Stimulated activated naive CD8-positive, alpha-beta T cell treated with anti-CD3 and anti-CD28 coated beads, Interleukin-15, amount 100 ng/mL, for 72 hours (primary cell): ENCODE results near the gene PLEKHO1.
A peak's percentile ranks its signal among the peaks of the same experiment; 100 is the strongest.

ENCODE experiments used
- ATAC-seq: fragments of 150-1000 bp; cut with Tn5 transposase; 2 replicates; pipeline ENCODE4 v1.10.0; 2021; ENCODE audit warnings: mild to moderate bottlenecking, moderate library complexity
- DNase-seq, 2 donors: peaks; one replicate each; pipeline ENCODE4 v3.0.0; 2021 to 2022
- H3K27ac Mint-ChIP-seq, 2 donors: one replicate each; pipeline ENCODE4 v1.8.0; 2022; ENCODE audit warnings: mild to moderate bottlenecking in 2 of 2, mixed read lengths in 2 of 2, moderate library complexity in 2 of 2
- H3K27me3 Mint-ChIP-seq: one replicate; pipeline ENCODE4 v1.8.0; 2022; ENCODE audit warnings: mixed read lengths
- H3K4me1 Mint-ChIP-seq: one replicate; pipeline ENCODE4 v1.8.0; 2022; ENCODE audit warnings: mild to moderate bottlenecking, mixed read lengths
- H3K4me3 Mint-ChIP-seq, 2 donors: one replicate each; pipeline ENCODE4 v1.8.0; 2022; ENCODE audit warnings: mild to moderate bottlenecking in 2 of 2, mixed read lengths in 2 of 2, moderate library complexity in 1 of 2
- H3K9me3 Mint-ChIP-seq, 2 donors: one replicate each; pipeline ENCODE4 v1.8.0; 2022; ENCODE audit warnings: mixed read lengths in 2 of 2

Gene PLEKHO1

DNA sequence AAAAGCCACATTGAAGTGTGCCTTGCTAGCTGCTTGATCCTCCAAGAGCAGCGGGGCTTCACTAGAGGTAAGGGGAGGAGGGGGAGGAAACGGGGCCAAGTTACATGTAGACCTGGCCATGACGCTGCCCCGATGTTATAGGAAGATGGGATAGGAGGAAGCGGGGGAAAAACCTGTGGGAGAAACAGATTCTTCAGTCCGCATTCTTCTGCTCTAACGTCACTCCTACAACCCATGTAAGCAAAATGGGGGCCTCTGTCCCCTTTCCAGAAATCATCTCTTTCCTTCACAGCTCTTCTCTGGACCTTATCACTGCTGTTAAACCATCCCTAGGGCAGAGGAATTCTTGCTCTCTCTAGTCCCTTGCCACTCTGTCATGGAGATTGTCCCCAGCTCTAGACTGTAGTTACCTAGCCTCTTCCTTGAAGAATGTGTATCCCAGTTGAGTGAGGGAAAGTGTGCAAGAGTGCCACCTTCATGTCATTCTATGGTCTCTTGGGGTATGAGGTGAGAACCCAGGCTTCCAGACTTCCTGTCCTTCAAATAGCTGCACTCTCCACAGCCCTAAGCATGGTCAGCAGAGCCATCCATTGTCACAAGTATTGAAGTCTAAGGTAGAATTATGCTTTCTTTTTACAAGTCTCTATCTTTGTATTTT, 11.4 kb downstream of the PLEKHO1 start:
- H3K27ac Mint-ChIP-seq: peak overlapping the region in 1 of 2 donors; percentile 59
- no peak for DNase-seq
- H3K4me3 Mint-ChIP-seq: peak overlapping the region; percentile 33 to 64
- H3K27me3 Mint-ChIP-seq: no peaks in the 10 kb centered on the region
- ATAC-seq: peak; percentile 46
- peaks cover 70% of the 10 kb centered on the region for H3K4me1 Mint-ChIP-seq
- no peaks in the 10 kb centered on the region for H3K9me3 Mint-ChIP-seq

DNA sequence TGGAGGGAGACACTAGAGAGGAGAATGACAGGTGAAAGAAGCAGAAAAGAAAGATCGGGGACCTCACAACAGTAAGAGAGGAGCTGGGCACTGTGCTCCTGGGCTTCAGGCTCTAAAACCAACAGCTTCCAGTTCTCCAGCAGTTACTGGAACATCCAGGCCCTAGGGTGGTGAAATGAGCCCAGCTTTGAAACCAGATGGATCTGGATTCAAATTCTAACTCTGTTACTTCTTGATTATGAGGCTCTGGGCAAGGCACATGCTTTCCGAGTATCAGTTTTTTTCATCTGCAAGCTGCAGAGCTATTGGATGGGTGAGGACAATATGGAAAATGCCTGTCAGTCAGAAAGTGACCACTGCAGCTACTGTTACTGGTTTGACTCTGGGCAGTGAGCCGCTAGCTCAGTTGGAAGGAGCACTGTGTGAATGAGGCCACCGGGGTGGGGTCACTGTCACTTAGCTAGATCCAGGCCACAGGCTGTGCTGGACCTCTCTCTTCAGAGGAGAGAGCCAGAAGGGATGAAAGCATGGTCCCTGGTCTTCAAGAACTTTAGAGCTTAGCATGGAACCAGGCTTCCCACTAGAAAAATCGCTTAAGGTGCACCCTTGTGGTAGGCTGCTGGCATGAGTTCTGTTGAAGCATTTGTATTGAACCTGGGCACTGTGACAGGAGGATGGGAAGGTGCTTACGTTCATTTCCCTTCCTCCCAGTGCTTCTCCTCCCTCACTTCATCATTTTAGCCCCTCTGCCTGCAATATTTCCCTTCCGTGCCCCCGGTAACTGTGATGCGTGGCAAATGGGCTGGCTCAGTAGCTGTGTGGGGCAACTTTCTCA, 12.2 kb downstream of the PLEKHO1 start:
- no peak for ATAC-seq
- peak overlapping the region in 1 of 2 donors; percentile 60 for H3K27ac Mint-ChIP-seq
- peak overlapping the region; percentile 27 to 66 for H3K4me3 Mint-ChIP-seq
- H3K27me3 Mint-ChIP-seq: no peaks in the 10 kb centered on the region
- no peak for DNase-seq
- H3K4me1 Mint-ChIP-seq: peaks cover 67% of the 10 kb centered on the region
- H3K9me3 Mint-ChIP-seq: no peaks in the 10 kb centered on the region

DNA sequence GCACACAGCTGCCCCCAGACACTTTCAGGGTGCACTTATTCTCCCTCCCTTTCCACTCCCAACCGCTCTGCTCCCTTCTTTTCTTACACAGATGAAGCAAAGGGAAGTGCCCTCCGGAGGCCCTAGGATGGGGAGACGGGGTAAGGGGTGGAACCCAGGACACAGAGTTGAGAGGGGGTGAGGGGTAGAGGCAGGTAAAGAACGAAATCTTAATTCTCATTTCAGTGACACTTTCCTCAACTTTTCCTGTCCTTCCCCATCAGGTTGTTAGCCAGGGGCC, 12.8 kb downstream of the PLEKHO1 start:
- Mint-ChIP-seq H3K4me1 (peaks cover 63% of the 10 kb centered on the region), H3K9me3 (no peaks in the 10 kb centered on the region), H3K27me3 (no peaks in the 10 kb centered on the region), H3K27ac (no peak overlapping the region), H3K4me3 (peak overlapping the region; percentile 27 to 66)
- no peak for ATAC-seq
- no peak for DNase-seq

- no peaks in the 10 kb centered on the region for H3K9me3 Mint-ChIP-seq
- no peaks in the 10 kb centered on the region for H3K27me3 Mint-ChIP-seq
- ATAC-seq (peak; percentile 10), DNase-seq (no peak)
- H3K27ac Mint-ChIP-seq: peak overlapping the region in 1 of 2 donors; percentile 85
- peak overlapping the region; percentile 0 to 66 for H3K4me3 Mint-ChIP-seq
- H3K4me1 Mint-ChIP-seq: peaks cover 58% of the 10 kb centered on the region
Observed at GRCh38 chr1:150162862-150163706, 13.4 kb downstream of the PLEKHO1 start.

- no peak overlapping the region for H3K27ac Mint-ChIP-seq
- peaks cover 49% of the 10 kb centered on the region for H3K4me1 Mint-ChIP-seq
- no peak overlapping the region for H3K4me3 Mint-ChIP-seq
- no peaks in the 10 kb centered on the region for H3K9me3 Mint-ChIP-seq
- ATAC-seq (no peak), DNase-seq (no peak)
- H3K27me3 Mint-ChIP-seq: no peaks in the 10 kb centered on the region
Observed at GRCh38 chr1:150164224-150164623, 14.5 kb downstream of the PLEKHO1 start.

DNA sequence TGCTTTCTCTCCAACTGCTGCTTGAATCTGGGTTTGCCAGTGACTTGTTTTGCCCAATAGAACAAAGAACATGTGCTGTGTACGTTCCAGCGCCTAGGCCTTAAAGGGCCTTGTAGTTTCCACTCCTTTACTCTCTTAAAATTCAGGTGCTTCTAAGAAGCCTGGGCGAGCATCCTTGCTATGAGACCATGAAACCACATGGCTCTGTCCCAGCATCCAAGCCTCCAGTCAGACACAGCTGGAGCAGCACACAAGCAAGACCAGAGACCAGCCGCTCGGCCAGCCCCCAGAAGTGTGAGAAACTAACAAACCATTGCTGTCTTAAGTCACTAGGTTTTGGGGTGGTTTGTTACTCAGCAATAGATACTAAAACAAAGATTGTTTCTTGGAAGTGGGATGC, 15.1 kb downstream of the PLEKHO1 start:
- Mint-ChIP-seq H3K27me3 (no peaks in the 10 kb centered on the region), H3K4me3 (no peak overlapping the region), H3K27ac (no peak overlapping the region), H3K9me3 (no peaks in the 10 kb centered on the region), H3K4me1 (peaks cover 44% of the 10 kb centered on the region)
- no peak for ATAC-seq
- no peak for DNase-seq

DNA sequence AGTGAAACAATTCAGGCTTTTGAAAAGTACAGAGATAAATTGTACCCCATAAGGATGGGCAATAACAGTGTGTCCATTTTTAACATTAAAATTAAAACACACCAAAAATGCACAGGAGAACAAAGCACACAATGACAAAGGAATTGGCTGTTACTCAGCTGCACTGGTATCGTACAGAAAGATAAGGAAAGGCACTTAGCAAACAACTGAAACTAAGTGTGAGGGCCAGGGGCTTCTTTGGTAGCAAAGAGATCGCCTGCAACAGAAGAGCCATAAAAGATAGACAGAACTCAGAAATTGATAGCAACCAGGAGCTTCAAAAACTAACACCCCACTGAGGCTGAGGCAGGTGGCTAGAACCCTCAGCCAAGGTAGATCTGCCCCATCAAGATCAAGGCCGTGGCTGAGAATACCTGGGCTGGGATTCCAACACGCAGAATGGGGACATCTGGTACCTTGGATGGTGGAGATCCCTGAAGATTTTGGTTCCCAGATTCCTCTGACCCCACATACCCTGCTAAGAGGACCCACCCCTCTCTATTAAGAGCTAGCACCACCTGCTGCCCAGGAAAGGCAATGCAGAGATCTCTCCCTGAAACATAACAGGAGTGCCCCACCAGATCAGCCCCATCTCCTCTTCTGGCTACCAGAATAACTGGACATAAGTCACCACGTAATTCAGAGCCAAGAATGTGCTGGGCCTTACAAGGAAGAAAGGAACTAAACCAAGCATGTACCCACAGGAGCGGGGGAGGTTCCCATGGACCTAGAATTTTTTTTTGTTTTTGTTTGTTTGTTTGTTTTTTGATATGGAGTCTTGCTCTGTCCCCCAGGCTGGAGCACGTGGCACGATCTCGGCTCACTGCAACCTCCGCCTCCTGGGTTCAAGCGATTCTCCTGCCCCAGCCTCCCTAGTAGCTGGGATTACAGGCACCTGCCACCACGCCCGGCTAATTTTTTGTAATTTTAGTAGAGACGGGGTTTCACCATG, 16.2 kb downstream of the PLEKHO1 start:
- peaks cover 33% of the 10 kb centered on the region for H3K4me1 Mint-ChIP-seq
- H3K9me3 Mint-ChIP-seq: no peaks in the 10 kb centered on the region
- ATAC-seq (peak; percentile 53), DNase-seq (peak in 1 of 2 donors; percentile 50)
- H3K27me3 Mint-ChIP-seq: no peaks in the 10 kb centered on the region
- no peak overlapping the region for H3K27ac Mint-ChIP-seq
- H3K4me3 Mint-ChIP-seq: no peak overlapping the region

- Mint-ChIP-seq H3K27ac (no peak overlapping the region), H3K4me1 (peaks cover 5% of the 10 kb centered on the region), H3K4me3 (no peak overlapping the region), H3K27me3 (no peaks in the 10 kb centered on the region), H3K9me3 (no peaks in the 10 kb centered on the region)
- DNase-seq (peak; percentile 57 to 66), ATAC-seq (peak; percentile 89)
Observed at GRCh38 chr1:150168960-150169601, 19.4 kb downstream of the PLEKHO1 start.

- no peak overlapping the region for H3K4me3 Mint-ChIP-seq
- DNase-seq (no peak), ATAC-seq (no peak)
- no peaks in the 10 kb centered on the region for H3K27me3 Mint-ChIP-seq
- no peak overlapping the region for H3K27ac Mint-ChIP-seq
- H3K9me3 Mint-ChIP-seq: no peaks in the 10 kb centered on the region
- no peaks in the 10 kb centered on the region for H3K4me1 Mint-ChIP-seq
Observed at GRCh38 chr1:150171801-150172200, 22.1 kb downstream of the PLEKHO1 start.

GRCh38 chr1:150173141-150173585, 23.4 kb downstream of the PLEKHO1 start:
- Mint-ChIP-seq H3K27me3 (no peaks in the 10 kb centered on the region), H3K27ac (peak overlapping the region in 1 of 2 donors; percentile 64), H3K4me1 (no peaks in the 10 kb centered on the region), H3K4me3 (no peak overlapping the region), H3K9me3 (no peaks in the 10 kb centered on the region)
- ATAC-seq: no peak
- no peak for DNase-seq

- Mint-ChIP-seq H3K27ac (no peak overlapping the region), H3K4me3 (no peak overlapping the region), H3K4me1 (no peaks in the 10 kb centered on the region), H3K9me3 (no peaks in the 10 kb centered on the region), H3K27me3 (no peaks in the 10 kb centered on the region)
- DNase-seq (no peak), ATAC-seq (no peak)
Observed at GRCh38 chr1:150176593-150176992, 26.9 kb downstream of the PLEKHO1 start.

DNA sequence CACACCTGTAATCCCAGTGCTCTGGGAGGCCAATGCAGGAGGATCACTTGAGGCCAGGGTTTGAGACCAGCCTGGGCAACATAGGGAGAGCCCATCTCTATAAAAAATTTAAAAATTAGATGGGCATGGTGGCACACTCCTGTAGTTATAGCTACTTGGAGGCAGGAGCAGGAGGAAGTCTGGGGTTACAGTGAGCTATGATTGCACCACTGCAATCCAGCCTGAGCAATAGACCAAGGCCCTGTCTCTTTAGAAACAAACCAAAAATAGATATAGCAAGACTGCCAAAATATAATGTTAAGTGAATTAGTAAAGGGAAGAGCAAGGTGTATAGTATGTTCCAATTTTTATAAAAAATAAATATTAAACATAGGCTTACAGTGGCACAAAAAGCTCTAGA, 28.8 kb downstream of the PLEKHO1 start:
- no peak for DNase-seq
- no peak overlapping the region for H3K27ac Mint-ChIP-seq

DNA sequence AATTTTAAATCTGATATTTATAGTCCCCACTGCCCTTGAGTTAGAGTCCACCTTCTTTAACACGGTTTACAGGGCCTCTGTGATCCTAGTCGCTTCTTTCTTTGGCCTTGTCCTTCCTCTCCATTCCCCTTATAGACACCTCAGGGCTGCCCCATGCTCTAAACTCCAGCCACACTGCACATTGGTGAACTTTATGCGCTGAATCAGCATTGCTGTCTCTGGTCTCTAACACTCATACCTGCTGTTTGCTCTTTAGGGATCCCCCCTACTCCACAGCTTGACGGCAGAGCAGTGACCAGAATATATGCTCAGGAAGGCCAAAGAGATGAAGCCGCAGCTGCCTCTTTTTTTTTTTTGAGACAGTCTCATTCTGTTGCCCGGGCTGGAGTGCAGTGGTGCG, 30.2 kb downstream of the PLEKHO1 start:
- DNase-seq: no peak
- H3K9me3 Mint-ChIP-seq: no peaks in the 10 kb centered on the region
- ATAC-seq: no peak
- no peaks in the 10 kb centered on the region for H3K27me3 Mint-ChIP-seq
- no peaks in the 10 kb centered on the region for H3K4me1 Mint-ChIP-seq
- no peak overlapping the region for H3K4me3 Mint-ChIP-seq
- no peak overlapping the region for H3K27ac Mint-ChIP-seq

More for the DNA sequence above, 28.8 kb downstream of the PLEKHO1 start:
- H3K4me1 Mint-ChIP-seq: no peaks in the 10 kb centered on the region
- H3K27me3 Mint-ChIP-seq: no peaks in the 10 kb centered on the region
- no peak for ATAC-seq
- no peak overlapping the region for H3K4me3 Mint-ChIP-seq
- H3K9me3 Mint-ChIP-seq: no peaks in the 10 kb centered on the region

- H3K27me3 Mint-ChIP-seq: no peaks in the 10 kb centered on the region
Observed at GRCh38 chr1:150180474-150180873, 30.8 kb downstream of the PLEKHO1 start.

More at GRCh38 chr1:150180474-150180873, 30.8 kb downstream of the PLEKHO1 start:
- Mint-ChIP-seq H3K9me3 (no peaks in the 10 kb centered on the region), H3K27ac (no peak overlapping the region), H3K4me3 (no peak overlapping the region), H3K4me1 (no peaks in the 10 kb centered on the region)
- ATAC-seq (no peak), DNase-seq (no peak)
